Subcutaneous adipose tissue (tissue), 4 donors: Measurements from ENCODE around the gene LRRC7. TPM values are rescaled to one million over a fixed set of nuclear protein-coding genes. Genes with fewer than 3 reads are reported as not detected.

Experiments used
- total RNA-seq, 4 donors: library from RNA; depleted of rRNA; stranded (reverse); fragments of >200 nt; gene quantifications; one replicate each; pipeline ENCODE4 v1.1.0, GENCODE V29; 2016
- TF ChIP-seq, protein P1 (sequence below): fragments of 450-650 bp; IDR thresholded peaks from one replicate; pipeline ENCODE4 v1.5.1; 2016; ENCODE audit warnings: low read depth, mild to moderate bottlenecking, control low read depth, antibody characterized with exemption, moderate library complexity

Gene LRRC7
- total RNA-seq, 4 donors from 2014 or later: not detected

DNA sequence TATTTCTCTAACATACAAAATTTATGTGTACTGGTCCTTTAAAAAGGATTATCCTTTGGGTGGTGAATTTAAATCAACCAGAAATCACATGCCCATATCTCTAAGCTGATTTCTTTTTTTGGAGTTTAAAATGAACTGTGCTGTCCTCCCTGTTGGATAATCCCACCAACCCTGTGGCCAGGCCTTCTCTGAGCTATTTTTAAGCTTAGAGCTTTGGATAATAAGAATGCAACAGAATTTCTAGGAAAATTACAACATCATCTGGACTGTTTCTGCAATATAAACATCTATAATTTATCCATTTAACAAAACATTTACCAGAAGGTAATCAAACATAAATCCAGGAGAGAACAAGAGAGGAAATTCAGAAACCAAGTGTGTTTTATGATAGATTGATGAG lies 549.3 kb downstream of the LRRC7 start:
- TF ChIP-seq, protein P1, sequence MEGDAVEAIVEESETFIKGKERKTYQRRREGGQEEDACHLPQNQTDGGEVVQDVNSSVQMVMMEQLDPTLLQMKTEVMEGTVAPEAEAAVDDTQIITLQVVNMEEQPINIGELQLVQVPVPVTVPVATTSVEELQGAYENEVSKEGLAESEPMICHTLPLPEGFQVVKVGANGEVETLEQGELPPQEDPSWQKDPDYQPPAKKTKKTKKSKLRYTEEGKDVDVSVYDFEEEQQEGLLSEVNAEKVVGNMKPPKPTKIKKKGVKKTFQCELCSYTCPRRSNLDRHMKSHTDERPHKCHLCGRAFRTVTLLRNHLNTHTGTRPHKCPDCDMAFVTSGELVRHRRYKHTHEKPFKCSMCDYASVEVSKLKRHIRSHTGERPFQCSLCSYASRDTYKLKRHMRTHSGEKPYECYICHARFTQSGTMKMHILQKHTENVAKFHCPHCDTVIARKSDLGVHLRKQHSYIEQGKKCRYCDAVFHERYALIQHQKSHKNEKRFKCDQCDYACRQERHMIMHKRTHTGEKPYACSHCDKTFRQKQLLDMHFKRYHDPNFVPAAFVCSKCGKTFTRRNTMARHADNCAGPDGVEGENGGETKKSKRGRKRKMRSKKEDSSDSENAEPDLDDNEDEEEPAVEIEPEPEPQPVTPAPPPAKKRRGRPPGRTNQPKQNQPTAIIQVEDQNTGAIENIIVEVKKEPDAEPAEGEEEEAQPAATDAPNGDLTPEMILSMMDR: no peak

DNA sequence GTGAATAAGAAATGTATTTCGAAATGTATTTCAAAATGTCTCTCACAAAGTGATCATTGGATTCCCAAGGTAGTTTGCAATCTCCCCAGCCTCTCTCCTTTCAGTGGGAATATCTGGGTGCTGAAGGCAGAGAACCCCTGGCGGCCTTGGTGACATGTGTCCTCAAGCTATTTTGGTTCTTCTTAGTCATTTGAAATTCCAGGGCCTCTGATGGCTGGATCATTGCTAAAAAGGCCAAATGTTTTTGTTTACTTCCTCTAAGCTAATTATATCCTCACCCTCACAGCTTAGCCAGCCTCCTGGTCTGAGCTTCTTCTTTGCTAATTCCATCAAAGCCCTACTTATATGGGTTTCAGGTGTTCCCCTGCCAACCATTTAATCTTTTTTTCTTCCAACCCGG lies 566.4 kb downstream of the LRRC7 start:
- TF ChIP-seq, protein P1: no peak

DNA sequence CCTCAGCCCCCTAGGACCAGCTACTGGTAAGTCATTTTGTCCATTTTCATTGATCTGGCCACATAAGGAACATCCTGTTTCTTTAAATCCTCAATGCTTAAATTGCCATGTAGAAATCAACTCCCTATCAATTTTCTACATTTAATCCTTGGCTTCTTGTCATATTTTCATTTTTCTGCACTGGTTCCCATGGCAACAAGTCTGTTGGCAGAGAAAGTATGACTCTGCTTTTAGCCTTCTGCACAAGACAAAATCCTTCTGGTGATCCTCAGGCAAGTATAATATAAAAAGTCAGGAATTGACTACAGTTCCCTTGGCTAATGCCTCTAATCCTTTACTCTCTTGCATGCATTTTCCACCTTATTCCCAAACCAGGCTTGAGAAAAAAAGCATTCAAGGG lies 572.6 kb downstream of the LRRC7 start:
- TF ChIP-seq, protein P1: no peak

DNA sequence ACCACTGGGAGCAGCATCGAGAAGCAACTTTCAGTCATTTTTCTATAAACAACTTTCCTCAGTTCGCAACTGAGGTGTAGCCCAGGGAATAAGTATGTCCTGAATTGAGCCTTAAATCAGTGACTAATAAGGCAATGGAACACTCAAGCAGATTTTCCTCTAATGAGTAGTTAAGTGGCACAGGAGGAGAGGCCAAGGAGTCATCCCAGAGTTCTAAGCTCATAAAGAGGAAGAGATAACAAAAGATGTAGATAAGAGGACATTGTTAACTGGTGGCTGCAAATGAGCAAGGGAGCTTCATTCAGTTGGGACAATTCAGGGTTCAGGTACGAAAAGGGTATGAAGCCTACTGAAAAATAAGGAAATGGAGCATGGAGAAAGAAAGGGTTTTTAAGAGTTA lies 573.2 kb downstream of the LRRC7 start:
- TF ChIP-seq, protein P1: no peak

DNA sequence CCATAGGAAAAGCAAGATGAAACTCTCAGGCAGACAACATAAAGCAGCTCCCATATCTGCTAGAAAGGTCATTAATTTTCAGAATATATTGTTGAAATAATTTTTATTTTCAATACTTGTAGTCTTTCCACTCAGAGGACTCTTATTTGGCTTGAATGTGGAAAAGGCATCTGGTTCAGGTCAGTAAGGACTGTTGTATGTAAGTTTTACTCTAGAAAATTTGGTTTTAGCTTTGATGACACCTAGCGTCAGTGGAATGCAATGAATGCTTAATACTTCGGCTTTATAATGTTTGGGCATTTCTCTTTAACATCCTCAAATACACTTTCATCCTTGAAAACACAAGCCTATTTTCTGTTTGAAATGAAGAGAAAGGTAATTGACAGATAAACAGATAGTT lies 574.4 kb downstream of the LRRC7 start:
- TF ChIP-seq, protein P1: no peak

DNA sequence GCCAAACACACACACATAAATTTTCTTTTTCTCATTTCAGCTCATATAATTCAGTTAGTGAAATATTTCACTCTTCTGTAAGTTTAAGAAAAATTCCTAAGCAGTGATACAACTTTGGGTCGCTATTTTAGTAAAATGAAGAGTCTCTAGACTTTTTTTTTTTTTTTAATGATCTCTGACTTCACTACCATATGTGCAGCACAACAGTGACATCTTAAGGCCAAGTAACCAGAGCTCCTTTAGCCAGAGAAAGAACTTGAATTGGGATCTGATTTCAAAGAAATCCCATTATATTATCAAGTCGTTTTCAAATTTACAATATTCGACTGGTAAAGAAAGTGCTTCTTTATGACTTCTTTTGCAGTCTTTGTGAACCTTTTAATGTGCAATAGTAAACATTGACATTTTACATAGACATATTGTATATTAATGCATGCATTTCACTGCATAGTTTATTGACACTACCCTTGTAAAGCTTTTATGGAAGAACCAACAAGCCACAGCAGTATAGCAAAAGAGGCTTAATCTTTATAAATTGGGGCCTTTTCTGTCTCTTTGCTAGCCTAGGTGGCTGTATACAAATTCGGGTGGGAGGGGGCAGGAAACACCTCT lies 575.4 kb downstream of the LRRC7 start:
- TF ChIP-seq, protein P1: no peak

DNA sequence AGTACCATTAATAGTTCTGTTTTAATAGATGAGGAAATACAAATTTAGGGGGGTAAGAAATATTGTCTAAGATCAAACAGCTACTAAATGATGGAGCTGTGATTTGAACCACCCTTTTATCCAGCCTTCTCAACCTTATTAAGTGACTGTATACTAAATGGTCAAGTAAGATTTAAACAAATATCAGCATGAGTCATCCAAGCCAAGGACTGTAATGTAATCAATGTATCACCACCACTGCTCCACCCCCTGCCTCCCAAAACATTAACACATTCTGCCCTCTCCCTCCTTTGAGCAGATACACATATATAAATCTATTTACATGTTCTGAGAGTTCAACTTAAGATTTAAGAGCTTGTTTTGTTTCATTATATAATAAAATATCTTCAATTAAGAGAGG lies 578.8 kb downstream of the LRRC7 start:
- TF ChIP-seq, protein P1: no peak
